ENCODE results near the gene TM2D3.

DNA sequence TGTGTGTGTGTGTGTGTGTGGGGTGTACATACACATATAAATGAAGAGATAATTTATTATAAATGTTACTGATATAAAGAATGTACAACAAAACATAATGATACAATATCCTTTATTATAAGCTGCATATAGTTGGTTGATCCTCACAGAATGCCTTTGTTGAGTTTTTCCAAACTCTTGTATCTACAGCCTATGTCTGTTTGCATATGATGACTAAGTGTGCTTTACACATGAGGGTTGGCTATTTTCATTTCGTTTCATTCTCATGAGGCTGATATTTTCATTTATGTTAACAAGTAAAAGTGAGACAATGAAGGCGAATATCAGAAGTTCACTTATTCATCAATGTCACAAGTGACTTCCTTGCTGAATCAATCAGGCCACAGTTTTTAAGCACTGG is 45.1 kb downstream of the TM2D3 start:
- no peak for TF ChIP-seq POLR2A (IDR thresholded peaks at IDR 0.05; ENCODE audit: low read length)
- TF ChIP-seq GATA1 (IDR thresholded peaks at IDR 0.05; ENCODE audit: low read depth, low read length): no peak

Data from erythroblast (primary cell).